GM18499 (cell line): ENCODE results near the gene MRGPRF.

Source experiments
- ATAC-seq: cut with Tn5 transposase; IDR thresholded peaks from one replicate; pipeline ENCODE4 v1.9.1; 2021; ENCODE audit warnings: moderate number of reproducible peaks; ENCODE audit not compliant: insufficient read depth, unreplicated experiment

MRGPRF gene, protein sequence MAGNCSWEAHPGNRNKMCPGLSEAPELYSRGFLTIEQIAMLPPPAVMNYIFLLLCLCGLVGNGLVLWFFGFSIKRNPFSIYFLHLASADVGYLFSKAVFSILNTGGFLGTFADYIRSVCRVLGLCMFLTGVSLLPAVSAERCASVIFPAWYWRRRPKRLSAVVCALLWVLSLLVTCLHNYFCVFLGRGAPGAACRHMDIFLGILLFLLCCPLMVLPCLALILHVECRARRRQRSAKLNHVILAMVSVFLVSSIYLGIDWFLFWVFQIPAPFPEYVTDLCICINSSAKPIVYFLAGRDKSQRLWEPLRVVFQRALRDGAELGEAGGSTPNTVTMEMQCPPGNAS

DNA sequence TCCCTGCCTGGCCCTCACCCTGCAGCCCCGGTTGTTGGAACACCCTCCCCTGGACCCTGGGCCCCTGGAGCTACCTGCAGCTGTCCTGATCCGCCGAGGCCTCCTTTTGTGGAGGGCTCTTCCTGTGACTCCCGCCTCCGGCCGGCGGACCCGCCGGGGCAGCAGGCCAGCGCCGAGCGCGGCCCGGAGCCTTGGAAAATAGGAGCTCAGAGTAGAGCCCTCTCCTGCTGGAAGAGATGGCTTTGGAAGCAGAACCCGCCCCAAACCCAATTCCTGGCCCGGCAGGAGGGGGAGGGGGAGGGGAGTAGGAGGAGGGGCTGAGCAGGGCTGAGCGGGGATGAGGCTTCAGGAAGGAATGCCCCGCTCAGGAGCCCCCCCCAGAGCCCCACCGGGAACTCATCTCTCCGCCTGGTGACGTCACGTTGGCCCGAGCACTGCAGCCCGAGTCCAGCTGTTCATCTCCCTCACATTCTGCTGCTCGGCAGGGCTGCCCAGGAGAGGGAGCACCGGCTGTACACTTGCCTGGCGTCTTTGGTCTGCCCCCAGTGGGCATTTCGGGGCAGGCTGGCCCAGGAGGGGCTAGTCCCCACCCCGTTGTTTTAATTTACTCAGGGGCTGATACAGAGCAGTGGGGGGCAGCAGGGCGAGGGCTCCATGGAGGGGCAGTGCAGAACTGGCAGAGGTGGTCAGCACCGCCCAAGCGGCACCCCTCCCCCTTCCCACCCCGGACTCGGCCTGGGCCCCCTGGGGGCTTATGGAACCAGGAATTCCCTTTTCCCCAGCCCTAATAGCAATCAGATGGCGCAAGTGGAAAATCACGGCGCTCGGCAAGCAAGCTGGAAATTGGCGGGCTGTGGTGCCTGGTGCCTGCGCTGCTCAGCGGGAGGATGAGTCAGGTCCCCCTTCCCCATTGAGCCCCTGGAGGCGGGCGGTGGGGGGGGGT, at the start of gene MRGPRF:
Gene MRGPRF (minus strand): TSS at position 238 of the 943 bp plus-strand sequence. CDS start 3,345 bp downstream, outside the sequence.
- ATAC-seq: no peak

DNA sequence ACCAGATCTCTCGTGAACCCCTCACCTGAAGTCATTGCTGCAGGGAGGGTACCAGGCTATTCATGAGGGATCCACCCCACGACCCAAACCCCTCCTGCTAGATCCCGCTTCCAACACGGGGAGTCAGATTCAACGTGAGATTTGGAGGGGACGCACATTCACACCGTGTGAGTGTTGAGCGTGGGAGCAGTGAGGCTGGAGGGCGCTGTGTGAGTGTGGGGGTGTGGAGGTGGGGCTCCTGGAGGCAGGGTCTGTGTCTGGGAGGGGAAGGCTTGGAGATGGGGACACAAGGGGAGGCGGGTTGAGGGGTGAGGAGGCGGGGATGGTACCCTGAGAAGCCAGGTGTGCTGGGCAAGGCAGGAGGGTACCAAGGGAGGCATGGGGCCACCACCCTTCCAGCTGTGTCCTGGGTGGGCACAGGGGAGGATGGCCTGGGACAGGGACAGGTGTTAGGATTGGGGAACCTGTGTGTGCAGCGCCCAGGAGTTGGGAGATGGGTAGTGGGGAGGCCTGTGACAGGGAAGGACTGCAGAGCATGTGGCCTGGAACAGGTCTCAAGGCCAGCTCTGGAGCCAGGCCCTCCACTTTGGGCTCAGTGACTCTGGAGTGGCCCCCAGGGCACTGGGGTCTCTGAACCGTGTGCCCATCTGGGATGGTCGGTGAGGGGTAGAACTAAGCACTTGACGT, 49.3 kb upstream of the MRGPRF start:
- no peak for ATAC-seq

DNA sequence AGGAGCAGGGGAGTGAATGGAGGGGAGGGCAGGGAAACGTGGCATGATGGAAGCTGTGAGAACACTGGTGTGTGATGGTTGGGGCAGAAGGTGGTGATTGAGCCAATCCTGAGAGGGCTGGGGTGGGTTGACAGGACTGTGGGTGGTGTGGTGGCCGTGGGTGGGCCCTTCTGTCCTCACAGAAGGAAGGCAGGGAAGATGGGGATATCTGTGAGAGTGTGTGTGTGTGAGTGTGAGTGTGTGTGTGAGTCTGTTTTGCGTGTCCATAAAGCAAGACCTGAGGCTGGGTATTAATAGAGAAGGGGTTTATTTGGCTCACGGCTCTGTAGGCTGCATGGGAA, 48.6 kb upstream of the MRGPRF start:
- ATAC-seq: no peak

DNA sequence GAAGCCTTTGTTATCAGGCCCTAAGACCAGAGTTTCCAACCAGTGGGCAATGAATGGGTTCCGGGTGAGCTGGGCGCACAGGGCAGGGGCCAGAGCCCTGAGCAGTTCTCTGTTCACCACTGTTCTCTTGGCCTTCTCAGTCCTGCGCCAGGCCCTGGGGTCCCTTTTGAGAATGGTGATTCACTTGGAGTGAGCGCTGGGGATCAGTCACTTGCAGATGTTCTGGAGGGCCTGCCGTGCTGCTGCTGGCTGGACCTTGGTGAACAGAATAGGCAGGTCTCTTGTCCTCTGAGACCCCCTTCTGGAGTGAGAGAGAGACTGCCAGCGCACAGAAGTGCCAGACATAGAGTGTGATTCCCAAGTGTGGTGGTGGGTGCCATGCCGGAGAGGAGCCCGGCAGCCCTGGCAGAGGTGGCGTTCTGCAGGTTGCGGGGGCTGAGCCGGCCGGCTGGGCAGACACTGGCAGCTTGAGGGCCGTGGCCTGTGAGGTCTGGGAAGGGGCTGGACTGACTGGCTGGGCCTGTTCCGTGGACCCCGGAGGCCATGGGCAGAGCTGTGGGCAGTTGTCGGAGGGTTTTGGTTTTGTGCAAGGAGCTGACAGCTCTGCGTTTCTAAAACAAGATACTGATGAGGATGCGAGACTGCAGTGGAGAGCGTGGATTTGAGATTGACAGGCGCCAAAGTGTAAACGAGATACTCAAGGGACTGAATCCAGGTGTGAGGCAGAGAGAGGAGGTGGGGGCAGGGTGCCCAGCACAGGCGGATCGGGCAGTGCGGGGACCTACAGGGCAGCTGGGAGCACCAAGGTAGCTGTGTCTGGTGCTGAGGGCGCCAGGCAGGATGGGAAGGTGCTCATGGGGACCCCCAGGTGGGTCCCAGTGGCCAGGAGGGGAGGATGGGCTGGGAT, 48.0 kb upstream of the MRGPRF start:
- ATAC-seq: no peak

- ATAC-seq: no peak
Observed at GRCh38 chr11:69059985-69060384, 46.9 kb upstream of the MRGPRF start.

GRCh38 chr11:69059429-69059828, 46.4 kb upstream of the MRGPRF start:
- no peak for ATAC-seq

DNA sequence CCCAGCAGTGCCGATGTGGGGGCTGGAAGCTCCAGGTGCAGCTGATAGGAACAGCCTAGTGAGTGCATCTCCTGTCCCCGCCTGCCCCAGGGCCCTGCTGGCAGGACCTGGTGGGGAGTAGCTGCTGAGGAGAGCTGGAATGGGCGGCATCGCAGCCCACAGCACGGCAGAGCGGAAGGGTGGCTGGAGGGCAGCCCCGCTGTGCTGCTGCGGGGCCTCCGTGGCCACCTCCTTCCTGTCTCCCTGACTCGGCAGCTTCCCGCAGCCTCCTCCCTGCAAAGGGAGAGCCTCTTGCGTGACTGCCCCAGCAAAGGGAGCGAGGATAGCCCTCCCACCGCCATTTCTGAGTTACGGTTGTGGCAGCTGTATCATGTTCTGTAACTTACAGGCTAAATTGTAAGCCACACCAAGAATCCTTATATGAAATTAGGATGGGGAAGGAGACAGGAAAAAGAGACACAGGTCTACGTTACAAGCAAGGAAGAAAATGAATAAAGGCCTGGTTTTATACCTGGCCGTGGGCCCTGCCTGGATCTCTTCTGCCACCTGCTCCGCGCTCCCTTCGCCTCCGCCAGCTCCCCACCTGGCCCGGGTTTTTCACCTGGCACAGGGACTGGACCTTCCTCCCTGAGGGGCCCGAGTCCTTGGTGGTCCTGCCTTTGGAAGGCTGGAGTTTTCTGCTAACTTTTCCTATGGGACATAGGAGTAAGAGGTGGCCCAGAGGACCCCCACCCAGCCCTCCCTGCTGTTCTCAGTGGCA, 45.6 kb upstream of the MRGPRF start:
- ATAC-seq: no peak

GRCh38 chr11:69057801-69058200, 44.8 kb upstream of the MRGPRF start:
- no peak for ATAC-seq

DNA sequence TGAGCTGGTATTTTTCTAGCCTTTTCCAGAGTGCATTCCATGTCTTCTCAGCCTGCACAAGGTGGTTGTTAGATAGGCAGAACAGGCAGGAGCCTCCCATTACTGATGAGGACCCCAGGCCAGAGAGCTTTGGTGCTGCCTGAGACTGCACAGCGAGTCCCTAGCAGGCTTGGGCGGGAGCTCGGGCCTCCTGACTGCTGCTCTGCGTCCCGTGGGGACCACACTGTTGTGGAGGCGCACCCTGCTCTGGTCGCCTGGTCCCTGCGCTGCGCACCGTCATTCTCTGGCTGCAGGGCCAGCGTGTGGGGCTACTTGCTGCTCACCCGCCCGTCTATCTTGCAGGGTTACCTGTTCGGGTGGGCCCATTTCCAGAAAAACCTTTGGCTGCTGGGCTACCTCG, 44.2 kb upstream of the MRGPRF start:
- no peak for ATAC-seq

DNA sequence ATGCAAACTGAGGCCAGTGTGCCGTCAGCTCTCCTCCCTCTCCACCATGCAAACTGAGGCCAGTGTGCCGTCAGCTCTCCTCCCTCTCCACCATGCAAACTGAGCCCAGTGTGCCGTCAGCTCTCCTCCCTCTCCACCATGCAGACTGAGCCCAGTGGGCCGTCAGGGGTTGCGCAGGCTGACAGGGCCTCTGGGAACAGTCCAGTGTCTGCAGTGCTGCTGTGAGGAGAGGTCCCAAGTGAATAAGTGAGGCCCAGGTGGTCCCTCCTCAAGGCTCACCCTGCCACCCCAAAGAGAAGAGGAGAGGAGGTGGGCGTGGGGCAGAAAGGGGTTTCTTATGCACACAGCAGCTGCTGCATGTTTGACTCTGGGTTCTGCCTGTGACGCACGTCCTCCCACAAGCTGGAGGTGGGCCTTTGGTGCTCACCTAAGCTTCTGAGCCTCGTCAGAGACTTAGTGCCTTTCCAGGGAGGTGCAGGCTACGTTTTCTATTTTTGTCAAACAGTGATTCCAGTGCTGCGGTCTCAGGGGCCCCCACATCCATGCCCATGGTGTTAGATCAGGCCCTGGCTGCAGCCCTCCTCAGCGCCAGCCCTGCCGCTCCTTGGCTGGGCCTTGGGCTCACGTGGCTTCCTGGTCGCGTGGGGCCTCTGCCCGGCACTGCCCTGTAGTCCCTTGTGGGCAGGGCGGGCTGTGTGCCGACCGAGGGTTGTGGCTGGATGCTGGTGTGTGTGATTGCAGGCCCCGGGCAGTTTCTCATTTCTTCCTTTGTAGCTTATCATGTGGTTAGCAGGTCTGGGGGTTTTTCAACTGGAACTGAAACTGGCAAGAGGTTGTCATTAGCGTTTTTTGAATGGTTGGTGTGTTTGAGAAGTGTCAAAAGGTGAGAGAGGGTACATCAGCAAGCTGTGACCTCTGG, 42.8 kb upstream of the MRGPRF start:
- ATAC-seq: peak; percentile 57

- no peak for ATAC-seq
Observed at GRCh38 chr11:69055212-69055586, 42.2 kb upstream of the MRGPRF start.

- no peak for ATAC-seq
Observed at GRCh38 chr11:69054397-69055211, 41.6 kb upstream of the MRGPRF start.

DNA sequence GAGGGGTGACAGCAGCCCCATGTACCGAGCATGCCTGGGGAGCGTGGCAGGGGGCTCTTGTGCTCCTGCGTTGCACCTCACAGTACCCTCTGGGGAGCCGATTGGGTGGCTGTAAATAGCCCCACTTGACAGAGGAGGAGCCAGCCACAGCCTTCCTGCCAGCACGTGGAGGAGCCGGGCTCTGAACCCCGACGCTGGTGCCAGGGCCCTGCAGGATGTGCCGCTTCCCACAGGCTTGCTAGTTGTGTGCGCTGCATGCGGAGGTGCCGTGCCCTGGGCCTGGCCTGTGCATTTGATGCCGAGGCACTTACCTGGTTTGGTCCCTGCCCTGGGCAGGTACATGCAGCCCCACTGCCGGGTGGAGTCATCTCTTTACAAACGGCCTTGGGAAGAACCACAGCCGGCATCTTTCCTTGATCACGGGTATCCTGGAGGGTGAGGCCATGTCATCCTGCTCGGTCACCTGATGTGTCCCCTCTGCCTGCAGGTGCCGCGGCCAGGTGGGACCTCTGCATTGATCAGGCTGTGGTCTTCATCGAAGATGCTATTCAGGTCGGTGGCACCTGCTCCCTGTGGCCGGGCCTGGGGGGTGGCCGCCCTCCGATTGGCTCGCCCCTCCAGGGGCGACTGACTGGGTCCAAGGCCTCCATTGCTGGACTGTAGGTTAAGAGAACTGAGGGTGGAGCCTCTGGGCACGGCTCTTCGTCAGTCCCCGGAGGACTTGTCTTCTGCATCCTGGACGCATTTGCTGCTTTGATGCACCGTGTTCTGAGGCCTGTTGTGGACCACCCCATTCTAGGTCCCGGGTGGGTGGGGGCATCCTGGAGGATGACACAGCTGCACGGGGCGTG, 40.7 kb upstream of the MRGPRF start:
- ATAC-seq: no peak

DNA sequence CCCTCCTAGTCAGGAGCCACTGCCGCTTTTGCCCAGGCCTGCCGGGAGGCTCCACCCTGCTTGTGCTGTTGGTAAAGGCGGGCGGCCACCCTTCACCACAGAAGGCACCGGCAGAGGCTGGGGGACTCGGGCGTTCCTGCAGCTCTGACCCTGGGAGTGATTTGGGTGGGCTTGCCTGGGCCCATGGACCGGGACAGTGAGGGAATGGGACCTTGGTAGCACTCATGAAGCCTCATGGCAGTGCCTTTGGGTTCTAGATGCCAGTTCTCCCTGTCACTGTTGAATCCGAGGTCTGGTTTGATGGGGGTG, 40.1 kb upstream of the MRGPRF start:
- ATAC-seq: no peak

- ATAC-seq: no peak
Observed at GRCh38 chr11:69052343-69053168, 39.5 kb upstream of the MRGPRF start.
